Kidney capillary endothelial cell (primary cell): ENCODE measurements around the gene ADCK2.
"Not testable (repeated sequence)": the region's sequence is repeated elsewhere in the genome, so short reads cannot be mapped to it uniquely, and the experiment has no call there.

Source experiments
- DNase-seq: peaks from one replicate; pipeline ENCODE4 v3.0.0-alpha.2; 2018; ENCODE audit warnings: low spot score

ADCK2 gene

DNA sequence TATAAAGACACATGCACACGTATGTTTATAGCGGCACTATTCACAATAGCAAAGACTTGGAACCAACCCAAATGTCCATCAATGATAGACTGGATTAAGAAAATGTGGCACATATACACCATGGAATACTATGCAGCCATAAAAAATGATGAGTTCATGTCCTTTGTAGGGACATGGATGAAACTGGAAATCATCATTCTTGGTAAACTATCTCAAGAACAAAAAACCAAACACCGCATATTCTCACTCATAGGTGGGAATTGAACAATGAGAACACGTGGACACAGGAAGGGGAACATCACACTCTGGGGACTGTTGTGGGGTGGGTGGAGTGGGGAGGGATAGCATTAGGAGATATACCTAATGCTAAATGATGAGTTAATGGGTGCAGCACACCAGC lies 70.5 kb downstream of the ADCK2 start:
- not testable (repeated sequence) for DNase-seq

DNA sequence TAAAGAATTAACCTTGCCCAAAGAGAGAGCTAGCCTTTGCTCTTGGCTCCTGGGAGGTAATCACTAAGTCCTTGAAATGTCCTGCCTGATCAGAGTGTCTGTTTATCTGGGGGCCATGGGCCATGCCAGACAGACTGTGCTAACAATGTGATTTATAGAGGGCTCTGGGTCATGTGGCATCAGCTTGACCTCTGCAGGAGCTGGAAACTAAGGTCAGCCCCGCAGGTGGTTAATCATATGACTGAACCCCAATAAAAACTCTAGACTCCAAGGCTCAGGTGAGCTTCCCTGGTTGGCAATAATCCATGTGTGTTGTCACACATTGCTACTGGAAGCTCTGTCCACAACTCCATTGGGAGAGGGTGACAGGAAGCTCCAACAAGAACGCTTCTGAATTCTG lies 71.3 kb downstream of the ADCK2 start:
- no peak for DNase-seq
